ENCODE data around the gene PRR9.

PRR9 gene

DNA sequence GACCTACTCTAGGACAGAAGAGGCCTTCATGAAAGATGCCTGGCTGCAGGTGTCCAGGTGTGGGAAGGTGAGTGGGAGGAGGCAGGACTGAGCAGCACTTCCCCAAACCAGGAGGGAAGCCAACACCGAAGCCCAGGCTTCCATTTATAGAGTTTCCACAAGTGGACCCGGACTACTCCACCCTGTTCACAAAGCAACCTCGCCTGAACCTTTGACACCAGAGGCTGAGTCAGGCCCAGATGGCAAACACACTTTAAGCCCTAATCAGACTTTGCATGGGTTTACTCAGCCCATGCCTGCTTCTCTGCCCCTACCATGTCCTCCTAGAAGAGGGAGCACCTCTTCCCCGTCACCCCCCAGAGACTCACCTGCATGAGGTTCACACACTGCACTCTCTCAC is 14.0 kb downstream of the PRR9 start:
- DNase-seq: no peak

DNA sequence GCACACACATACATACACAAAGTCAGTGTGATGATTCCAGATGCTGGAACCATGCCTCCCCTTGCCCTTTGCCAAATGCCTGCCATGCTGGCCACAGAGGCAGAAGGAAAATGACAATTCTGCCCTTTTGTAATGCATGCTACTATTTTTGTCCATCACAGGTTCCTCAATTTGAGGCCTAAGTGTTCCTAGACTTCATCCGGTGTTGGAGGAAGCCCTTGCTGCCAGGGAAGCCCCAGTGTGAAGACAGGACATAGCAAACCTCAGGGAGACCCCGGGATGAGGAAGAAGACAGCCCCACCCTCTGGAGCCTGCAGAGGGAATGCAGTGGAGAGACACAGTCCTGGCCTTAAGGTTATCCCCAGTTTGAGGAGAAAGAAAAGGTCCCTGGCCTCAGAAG is 14.4 kb downstream of the PRR9 start:
- no peak for DNase-seq

DNA sequence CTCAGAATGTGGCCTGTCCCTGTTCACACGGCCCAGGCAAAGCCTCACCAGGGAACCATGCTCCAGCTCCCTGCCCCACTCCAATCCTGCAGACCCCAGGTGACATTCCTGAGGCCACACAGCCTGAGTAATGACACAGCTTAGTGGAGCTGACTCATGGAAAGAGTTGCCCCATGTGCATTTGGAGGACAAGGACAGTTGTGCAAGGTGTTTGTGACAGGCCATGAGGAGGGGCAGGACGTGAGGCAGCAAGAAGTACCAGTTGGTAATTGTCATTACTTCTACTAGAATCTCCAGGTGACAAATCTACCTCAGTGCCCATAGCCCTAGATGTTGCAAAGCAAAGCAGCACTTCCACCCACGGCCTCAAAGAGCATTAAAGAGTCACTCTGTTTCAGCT is 15.2 kb downstream of the PRR9 start:
- DNase-seq: no peak

GRCh38 chr1:153233448-153233847 is 16.1 kb downstream of the PRR9 start:
- DNase-seq: no peak

DNA sequence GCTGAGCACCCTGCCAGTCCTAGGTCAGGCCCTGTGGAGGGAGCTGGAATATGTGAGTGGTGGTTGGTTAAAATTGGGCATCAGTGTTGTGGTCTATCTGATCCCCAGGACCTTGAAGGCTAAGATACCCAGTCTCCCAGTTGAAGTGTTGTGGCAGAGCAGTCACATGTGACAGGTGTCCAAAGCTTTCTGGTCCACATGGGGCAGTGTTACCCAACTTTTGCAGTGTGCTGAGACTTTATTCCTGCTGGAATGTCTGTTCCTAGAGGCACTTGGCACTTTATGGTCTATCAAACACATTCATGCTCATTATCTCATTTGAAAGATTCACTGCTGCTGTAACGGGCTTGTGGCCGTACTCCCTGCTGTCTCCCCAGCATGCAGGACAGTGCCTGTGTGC is 21.1 kb downstream of the PRR9 start:
- no peak for DNase-seq

- DNase-seq: no peak
Measured at GRCh38 chr1:153242160-153242559, 24.8 kb downstream of the PRR9 start.

GRCh38 chr1:153245466-153245865 is 28.1 kb downstream of the PRR9 start:
- DNase-seq: no peak

DNA sequence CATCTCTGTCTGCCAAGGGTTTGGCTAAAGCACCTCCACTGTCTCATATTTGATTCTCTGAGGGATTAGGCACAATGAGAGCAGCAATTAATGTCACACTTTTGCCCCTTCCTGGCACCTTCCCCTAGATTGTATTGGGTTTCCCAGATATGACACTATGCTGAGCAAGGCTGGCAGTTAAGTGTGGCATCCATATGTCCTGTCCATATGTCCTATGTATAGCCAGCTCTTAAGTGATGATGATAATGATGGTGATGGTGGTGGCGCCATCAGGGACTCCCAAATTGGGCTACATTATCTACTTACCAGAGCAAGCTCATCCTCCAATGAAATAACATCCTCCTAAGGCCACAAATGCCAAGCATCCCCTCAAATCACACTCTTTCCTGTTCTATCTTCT is 28.6 kb downstream of the PRR9 start:
- DNase-seq: no peak

- no peak for DNase-seq
Measured at GRCh38 chr1:153246825-153247224, 29.4 kb downstream of the PRR9 start.

GRCh38 chr1:153248176-153248879 is 30.9 kb downstream of the PRR9 start:
- DNase-seq: no peak

DNA sequence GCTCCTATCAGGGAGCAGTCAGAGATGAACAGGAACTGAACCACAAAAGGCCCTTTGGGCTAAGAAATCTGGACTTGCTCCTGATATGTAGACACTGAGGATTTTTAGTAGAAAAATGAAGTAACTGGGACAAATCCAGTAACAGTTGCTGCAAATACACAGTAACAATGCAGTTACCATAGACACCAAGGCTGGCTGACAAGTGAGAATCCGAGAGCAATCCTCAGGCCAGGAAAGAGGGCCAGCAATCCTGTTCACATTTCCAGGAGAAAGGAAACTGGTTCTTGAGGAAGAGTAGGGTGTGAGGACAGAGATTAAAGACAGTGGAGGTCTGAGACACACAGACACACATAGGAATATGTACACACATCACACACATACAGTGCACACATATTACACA is 32.8 kb downstream of the PRR9 start:
- DNase-seq: no peak

DNA sequence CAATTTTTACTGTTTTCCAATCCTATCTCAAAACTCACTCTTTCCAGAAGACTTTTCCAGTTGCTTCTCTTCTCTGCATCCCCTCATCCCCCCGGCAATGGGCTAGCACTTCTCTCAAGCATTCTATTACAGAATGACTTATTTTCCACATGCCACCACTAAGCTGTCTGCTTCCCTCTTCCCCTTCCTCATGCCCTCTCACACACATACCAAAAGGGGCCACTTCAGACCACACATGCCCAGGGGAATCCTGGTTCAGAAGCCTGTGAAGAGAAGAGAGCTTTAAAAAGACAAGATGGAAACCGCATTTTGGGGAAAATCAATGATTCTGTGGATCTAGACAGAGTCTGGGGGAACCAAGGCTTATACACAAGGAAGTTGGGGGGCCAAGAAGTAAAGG is 33.7 kb downstream of the PRR9 start:
- DNase-seq: no peak

- DNase-seq: no peak
Measured at GRCh38 chr1:153251562-153251961, 34.2 kb downstream of the PRR9 start.

DNA sequence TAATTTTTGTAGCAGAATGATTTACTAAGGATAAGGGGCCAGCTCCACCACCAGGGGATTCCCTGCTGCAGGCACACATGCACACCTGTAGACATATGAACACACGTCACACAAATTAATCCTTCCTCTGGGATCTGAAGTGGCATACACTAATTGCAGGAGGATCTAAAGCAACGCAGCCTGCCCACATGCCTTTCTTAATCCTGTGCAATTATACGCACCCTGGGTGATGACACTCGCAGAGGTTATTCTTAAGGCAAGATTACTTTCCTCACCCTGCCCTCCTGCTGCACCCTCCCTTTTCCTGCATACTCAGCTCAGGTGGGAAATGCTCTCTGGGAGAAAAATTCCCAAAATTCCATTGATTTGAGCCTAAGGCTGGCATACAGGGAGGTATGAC is 34.6 kb downstream of the PRR9 start:
- DNase-seq: no peak

DNA sequence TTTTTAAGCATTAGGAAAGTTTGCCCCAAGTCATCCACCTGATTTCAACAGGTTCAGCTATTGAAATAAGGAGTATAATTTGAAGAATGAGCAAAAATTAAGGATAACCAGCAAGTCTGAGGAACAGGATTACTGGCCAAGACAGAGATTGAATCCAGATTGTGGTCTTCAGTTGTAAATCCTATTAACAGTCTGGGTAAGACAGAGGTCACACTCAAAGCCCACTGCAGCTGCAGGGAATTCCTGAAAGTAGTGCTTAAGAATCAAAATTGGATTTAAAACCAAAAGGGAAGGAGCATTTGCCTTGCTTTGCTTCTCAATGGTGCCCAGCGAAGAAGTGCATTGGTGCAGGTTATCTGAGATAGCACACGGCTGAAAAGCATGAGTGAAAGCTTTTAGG is 35.7 kb downstream of the PRR9 start:
- DNase-seq: no peak

- no peak for DNase-seq
Measured at GRCh38 chr1:153253693-153254092, 36.3 kb downstream of the PRR9 start.

- no peak for DNase-seq
Measured at GRCh38 chr1:153259387-153259786, 42.0 kb downstream of the PRR9 start, which contains the start of gene LORICRIN. Gene LORICRIN, plus strand, starts transcription at chr1:153259687. Its CDS starts 1,263 bp downstream, at chr1:153260950.

- peak; percentile 21 for DNase-seq
Measured at GRCh38 chr1:153260585-153261280, 43.3 kb downstream of the PRR9 start.

GRCh38 chr1:153261281-153262069 is 44.1 kb downstream of the PRR9 start:
- DNase-seq: no peak

- DNase-seq: no peak
Measured at GRCh38 chr1:153262070-153262366, 44.6 kb downstream of the PRR9 start.

DNA sequence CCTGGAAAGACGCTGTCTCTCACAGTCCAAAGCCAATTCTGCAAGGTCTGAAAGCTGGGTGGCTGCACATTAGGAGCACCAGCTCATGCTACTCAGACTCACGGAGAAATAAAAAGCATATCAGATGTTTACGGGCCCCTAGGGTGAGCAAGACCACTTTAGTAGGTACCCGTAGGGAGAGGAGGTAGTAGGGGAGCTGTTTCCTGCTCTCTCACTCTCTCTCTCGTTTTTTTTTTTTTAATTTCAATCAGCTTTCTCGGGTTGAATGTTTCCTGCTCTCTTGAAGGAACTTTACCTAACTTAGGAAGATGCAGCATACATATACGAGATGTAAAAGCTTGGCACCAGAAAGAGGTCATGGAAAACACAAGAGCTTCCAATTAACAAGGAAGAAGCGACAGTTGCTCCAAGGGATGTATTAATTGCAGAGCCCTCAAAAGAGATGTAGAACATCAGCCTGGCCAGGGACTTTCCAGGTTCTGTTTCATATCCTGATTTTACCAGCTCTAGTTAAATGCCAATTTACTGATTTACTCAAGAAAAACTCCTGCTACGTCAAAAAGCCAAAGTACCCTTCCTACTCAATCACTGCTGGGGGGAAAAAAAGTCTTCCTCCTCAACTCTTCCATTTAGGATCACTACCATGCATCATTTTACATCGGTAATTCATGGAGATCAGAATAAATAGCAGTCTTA is 45.2 kb downstream of the PRR9 start:
- DNase-seq: no peak

DNA sequence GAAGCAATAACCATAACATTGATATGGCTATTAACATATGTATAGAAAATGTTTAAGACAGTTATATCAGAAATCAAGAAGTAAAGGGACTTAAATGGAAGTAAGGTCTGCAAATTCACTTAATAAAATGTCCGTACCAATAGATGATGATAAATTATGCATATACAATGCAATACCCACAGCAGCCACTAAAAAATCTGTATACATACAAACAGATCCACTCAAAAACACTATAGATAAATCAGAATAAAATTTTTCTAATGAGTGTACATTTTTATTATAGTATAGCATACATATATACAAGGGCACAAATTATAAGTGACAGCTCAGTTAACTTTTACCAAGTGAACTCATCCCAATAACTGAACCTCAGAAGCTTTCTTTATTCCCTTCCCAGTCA is 48.1 kb downstream of the PRR9 start:
- no peak for DNase-seq

Data from activated naive CD4-positive, alpha-beta T cell treated with Interleukin-2 at 50 U/mL for 16 hours (primary cell).